Peyer's patch (tissue), 4 donors: ENCODE data around the gene UBE2S. TPM values are rescaled to one million over a fixed set of nuclear protein-coding genes. Genes with fewer than 3 reads are reported as not detected.
A peak's percentile ranks its signal among the peaks of the same experiment; 100 is the strongest.

ENCODE experiments used
- DNase-seq, 3 donors: peaks; one replicate each; pipeline ENCODE4 v3.0.0-alpha.2; 2017 to 2019
- H3K27ac ChIP-seq, 4 donors: fragments of 200-600 bp; sonication (generic); one replicate each; pipeline ENCODE4 v1.5.1; 2016 to 2019
- H3K27me3 ChIP-seq, 2 donors: fragments of 200-600 bp; sonication (generic); one replicate each; pipeline ENCODE4 v1.5.1; 2019
- H3K36me3 ChIP-seq, 3 donors: fragments of 200-600 bp; sonication (generic); one replicate each; pipeline ENCODE4 v1.5.1; 2016 to 2019
- H3K4me1 ChIP-seq, 4 donors: fragments of 200-600 bp; sonication (generic); one replicate each; pipeline ENCODE4 v1.5.1; 2016 to 2019
- H3K4me3 ChIP-seq, 4 donors: fragments of 200-600 bp; sonication (generic); 1 replicate in 3 of 4; 2 replicates in 1 of 4; pipeline ENCODE4 v1.5.1; 2016 to 2019; ENCODE audit warnings: mild to moderate bottlenecking in 1 of 4
- H3K9me3 ChIP-seq, 4 donors: fragments of 200-600 bp; sonication (generic); one replicate each; pipeline ENCODE4 v1.5.1; 2016 to 2019; ENCODE audit warnings: mild to moderate bottlenecking in 1 of 4
- POLR2A ChIP-seq, 2 donors: fragments of 450-650 bp; IDR thresholded peaks; one replicate each; pipeline ENCODE4 v1.5.1; 2017; ENCODE audit warnings: antibody characterized with exemption in 2 of 2, mild to moderate bottlenecking in 2 of 2, moderate library complexity in 2 of 2
- total RNA-seq, 4 donors: library from RNA; depleted of rRNA; stranded (reverse); fragments of >200 nt; gene quantifications; one replicate each; pipeline ENCODE4 v1.1.0, GENCODE V29; 2016
- TF ChIP-seq, protein P1 (sequence below), 6 experiments: fragments of 450-650 bp in 4 of 6; fragments of 200-600 bp in 2 of 6; sonication (generic) in 1 of 6; IDR thresholded peaks; one replicate each; pipeline ENCODE4 v1.5.1; 2017 to 2019; ENCODE audit warnings: antibody characterized with exemption in 6 of 6, mild to moderate bottlenecking in 3 of 6, moderate library complexity in 1 of 6

Gene UBE2S
- total RNA-seq, 4 donors from 2014 or later = 5.2 to 9.1 (median 7.6) TPM

DNA sequence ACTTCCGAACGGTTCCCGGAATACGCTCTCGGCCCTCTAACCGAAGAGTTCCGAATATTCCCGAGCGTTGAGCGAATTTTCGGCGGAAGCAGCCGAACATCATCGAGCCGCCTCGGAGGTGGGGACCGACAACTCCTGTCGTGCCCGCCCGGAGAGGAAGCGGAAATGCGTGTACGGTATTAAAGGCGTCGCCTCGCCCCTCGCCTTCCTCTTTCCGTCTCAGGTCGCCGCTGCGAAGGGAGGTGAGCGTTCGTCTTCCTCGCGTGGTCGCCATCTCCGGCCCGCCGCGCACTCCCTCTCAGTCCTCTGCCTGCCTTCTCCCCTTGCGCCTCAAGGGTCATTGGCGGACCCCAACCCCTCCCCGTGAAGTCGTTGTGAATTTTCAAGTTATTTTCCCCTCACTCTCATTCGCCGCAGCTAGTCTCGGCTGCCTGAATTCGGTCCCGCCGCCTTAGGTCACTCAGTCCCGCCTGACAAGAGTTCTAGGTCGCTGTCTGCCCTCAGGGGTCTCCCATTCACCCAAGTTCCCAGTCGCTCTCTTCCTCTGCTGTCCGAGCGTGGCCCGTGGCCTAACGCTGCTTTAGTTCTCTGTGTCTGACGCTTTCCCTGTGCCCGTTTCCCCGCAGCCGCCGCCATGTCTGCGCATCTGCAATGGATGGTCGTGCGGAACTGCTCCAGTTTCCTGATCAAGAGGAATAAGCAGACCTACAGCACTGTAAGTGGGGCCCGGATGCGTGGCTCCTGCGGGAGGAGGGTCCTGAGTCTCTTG is 21.7 kb downstream of the UBE2S start, which contains the start of gene RPL28:
TSS of gene RPL28 (plus strand) at position 209 of the 769 bp plus-strand sequence. CDS start at position 635, 426 bp downstream.
- Histone ChIP-seq H3K4me3 (peak within 1 kb of the TSS; percentile 66 to 86 (median 81)), H3K27ac (peak within 1 kb of the TSS; percentile 85 to 96 (median 91)), H3K27me3 (no peaks in the 10 kb centered on the region), H3K36me3 (peaks cover 0 to 40% (median 0%) of the 10 kb centered on the region in 3 donors), H3K9me3 (no peaks in the 10 kb centered on the region), H3K4me1 (peaks cover 8 to 54% (median 29%) of the 10 kb centered on the region in 4 donors)
- TF ChIP-seq, protein P1, sequence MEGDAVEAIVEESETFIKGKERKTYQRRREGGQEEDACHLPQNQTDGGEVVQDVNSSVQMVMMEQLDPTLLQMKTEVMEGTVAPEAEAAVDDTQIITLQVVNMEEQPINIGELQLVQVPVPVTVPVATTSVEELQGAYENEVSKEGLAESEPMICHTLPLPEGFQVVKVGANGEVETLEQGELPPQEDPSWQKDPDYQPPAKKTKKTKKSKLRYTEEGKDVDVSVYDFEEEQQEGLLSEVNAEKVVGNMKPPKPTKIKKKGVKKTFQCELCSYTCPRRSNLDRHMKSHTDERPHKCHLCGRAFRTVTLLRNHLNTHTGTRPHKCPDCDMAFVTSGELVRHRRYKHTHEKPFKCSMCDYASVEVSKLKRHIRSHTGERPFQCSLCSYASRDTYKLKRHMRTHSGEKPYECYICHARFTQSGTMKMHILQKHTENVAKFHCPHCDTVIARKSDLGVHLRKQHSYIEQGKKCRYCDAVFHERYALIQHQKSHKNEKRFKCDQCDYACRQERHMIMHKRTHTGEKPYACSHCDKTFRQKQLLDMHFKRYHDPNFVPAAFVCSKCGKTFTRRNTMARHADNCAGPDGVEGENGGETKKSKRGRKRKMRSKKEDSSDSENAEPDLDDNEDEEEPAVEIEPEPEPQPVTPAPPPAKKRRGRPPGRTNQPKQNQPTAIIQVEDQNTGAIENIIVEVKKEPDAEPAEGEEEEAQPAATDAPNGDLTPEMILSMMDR (IDR thresholded peaks at IDR 0.05) = no peak
- TF ChIP-seq POLR2A (IDR thresholded peaks at IDR 0.05) = peak; percentile 99
- peak; percentile 97 to 99 (median 99) for DNase-seq

DNA sequence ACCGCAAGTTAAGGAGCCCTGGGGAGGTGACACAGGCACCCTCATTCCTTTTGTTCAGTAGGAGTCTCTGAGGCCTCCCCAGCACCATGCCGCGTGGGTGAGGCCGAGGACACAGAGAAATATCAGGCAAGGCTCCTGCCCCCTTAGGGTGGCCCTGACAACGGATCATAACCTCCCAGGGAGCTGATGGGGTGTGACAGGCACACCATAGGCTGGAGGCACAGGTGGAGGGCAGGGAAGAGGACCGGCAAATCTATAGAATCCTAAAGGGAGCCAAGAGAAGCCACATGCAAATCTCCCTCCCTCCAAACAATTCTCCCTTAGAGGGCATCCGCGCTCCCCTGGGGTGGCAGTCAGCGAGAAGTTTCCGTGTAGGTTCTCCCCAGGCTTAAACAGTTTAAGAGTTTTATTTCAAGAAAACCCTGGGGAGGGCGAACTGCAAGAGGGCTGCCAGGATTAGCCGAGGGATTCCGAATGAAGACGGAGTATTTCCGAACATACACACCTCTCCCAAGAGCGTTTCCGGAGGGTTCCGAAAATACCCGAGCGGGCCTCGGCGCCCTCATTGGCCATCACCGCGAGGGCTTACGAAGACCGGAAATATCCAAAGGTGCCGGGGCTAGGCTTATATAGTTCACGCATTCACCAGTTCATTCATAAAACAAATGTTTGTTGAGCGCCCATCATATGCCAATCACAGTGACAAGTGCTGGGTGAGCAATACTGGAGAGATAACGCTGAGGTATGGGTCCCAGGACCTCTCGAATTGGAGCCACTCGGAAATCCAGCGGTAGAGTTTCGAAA is 22.5 kb downstream of the UBE2S start:
- Histone ChIP-seq H3K4me1 (peaks cover 8 to 54% (median 29%) of the 10 kb centered on the region in 4 donors), H3K36me3 (peaks cover 0 to 34% (median 0%) of the 10 kb centered on the region in 3 donors)
- peak in 1 of 2 donors; percentile 25 for TF ChIP-seq POLR2A (IDR thresholded peaks at IDR 0.05)
- TF ChIP-seq, protein P1 (IDR thresholded peaks at IDR 0.05) = no peak

DNA sequence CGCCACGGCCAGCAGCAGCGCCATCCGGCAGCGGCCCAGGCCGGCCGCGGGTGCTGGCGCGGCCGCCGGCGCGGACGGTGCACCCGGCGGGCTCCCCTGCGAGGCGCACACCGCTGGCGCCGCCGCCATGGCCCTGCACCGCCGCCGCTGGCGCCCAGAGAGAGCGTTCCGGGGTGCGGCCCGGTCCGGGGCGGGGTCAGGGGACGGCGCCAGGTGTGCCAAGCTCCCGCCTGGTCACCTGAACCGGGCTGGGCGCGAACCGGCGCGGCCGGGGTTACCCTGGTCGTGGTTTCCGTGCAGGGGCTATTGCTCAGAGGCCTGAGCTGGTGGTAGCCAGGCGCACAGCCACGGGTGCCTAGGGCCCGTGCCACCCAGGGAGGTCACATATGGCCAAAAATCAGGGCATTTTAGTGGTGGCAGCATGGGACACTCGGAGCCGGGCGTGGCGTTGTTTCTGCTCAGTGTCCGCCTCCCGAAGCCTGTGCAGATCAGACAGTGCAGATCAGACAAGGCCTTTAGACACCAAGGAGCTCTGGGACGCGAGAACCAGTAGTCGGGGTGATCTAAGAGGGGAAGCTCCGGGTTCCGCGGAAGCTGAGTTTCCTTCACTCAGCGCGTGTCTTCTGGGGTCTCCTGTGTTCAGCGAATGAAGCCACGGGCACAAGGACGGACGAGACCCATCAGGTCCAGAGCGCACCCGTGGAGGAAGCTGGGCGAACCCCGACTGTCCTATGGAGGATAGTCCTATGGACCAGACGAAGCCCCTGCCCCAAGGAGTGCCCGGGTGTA is 23.3 kb downstream of the UBE2S start, which contains the start of gene TMEM238:
TSS of gene TMEM238 (minus strand) at position 162 of the 789 bp plus-strand sequence. CDS start at position 129, 33 bp downstream.
- Histone ChIP-seq H3K27me3 (no peaks in the 10 kb centered on the region), H3K4me3 (peak within 1 kb of the TSS; percentile 66 to 86 (median 81)), H3K4me1 (peaks cover 8 to 47% (median 29%) of the 10 kb centered on the region in 4 donors), H3K36me3 (peaks cover 0 to 26% (median 0%) of the 10 kb centered on the region in 3 donors), H3K27ac (peak within 1 kb of the TSS; percentile 85 to 96 (median 91)), H3K9me3 (no peaks in the 10 kb centered on the region)
- TF ChIP-seq, protein P1 (IDR thresholded peaks at IDR 0.05) = no peak
- TF ChIP-seq POLR2A (IDR thresholded peaks at IDR 0.05) = peak; percentile 56 to 60
- DNase-seq = peak; percentile 41 to 89 (median 81)

More for the DNA sequence above, 22.5 kb downstream of the UBE2S start:
- Histone ChIP-seq H3K9me3 (no peaks in the 10 kb centered on the region), H3K27ac (peak overlapping the region; percentile 85 to 96 (median 91)), H3K4me3 (peak overlapping the region; percentile 66 to 86 (median 81)), H3K27me3 (no peaks in the 10 kb centered on the region)
- DNase-seq = peak; percentile 97 to 99 (median 99)

DNA sequence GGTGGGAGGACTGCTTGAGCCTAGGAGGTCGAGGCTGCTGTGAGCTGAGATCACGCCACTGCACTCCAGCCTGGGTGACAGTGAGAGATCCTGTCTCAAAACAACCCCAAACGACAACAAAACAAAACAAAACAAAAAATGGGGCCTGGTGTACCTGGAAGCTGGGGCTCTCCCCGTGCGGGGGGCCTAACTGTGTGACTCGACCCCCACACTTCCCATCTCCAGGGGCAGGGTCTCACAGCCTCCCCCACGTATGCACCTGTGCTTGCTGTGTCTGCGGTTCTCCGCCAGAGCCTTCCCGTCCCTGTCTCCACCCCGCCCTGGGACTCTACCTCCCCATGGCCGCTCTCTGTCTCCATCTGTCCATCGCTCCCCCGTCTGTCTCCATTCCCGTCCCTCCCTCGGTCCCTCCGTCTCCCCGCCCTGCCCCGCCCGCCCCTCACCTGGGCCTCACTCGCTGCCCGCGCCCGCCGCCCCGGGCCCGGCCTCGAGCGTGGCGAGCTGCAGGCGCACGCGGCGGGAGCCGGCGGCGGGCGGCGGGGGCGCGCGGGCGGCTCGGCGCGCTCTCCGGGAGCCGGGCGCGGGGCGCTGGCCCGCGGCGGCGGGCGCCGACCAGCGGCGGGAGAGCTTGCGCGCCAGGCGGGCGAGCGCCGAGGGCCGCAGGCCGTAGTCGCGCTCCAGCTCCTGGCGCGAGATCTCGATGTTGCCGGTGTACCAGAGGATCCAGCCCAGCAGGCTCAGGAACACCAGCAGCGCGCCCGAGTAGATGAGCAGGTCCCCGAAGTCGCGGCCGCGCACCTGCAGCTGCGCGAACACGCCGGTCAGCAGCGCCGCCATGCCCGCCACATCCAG is 24.1 kb downstream of the UBE2S start:
- no peaks in the 10 kb centered on the region for H3K27me3 ChIP-seq
- H3K27ac ChIP-seq = peak overlapping the region; percentile 85 to 96 (median 91)
- DNase-seq = peak; percentile 47 to 78 (median 73)
- H3K36me3 ChIP-seq = peaks cover 0 to 18% (median 0%) of the 10 kb centered on the region in 3 donors
- peak overlapping the region; percentile 66 to 86 (median 81) for H3K4me3 ChIP-seq
- H3K9me3 ChIP-seq = no peaks in the 10 kb centered on the region
- TF ChIP-seq POLR2A (IDR thresholded peaks at IDR 0.05) = no peak
- TF ChIP-seq, protein P1 (IDR thresholded peaks at IDR 0.05) = peak in 3 of 6 experiments; percentile 44 to 67 (median 51)
- H3K4me1 ChIP-seq = peaks cover 8 to 41% (median 26%) of the 10 kb centered on the region in 4 donors
